ENCODE results near the gene RPS16.

Gene RPS16

GRCh38 chr19:39449116-39449797 lies 13.5 kb upstream of the RPS16 start:
- DNase-seq (ENCODE audit: low read depth) = no peak

GRCh38 chr19:39448271-39448670 lies 12.5 kb upstream of the RPS16 start:
- DNase-seq (ENCODE audit: low read depth) = no peak

DNA sequence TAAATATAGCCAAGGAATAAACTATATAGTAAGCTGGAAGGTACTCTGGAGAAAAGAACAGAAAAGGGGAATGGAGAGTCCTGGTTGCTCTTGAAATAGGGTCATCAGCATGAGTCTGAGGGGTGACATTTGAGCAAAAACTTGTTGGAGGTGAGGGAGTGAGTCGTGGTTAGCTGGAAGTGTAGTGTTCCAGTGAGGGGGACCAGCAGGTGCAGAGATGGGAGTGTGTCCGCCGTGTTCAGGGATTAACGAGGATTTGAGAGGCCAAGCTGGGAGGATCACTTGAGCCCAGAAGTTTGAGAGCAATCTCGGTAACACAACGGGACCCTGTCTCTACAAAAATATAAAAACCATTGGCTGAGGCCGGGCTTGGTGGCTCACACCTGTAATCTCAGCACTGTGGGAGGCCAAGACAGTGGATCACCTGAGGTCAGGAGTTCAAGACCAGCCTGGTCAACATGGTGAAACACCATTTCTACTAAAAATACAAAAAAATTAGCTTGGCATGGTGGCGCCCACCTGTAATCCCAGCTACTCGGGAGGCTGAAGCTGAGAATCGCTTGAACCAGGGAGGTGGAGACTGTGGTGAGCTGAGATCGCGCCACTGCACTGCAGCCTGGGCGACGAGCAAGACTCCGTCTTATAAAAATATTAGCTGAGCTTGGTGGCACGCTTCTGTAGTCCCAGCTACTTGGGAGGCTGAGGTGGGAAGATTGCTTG lies 10.8 kb upstream of the RPS16 start:
- DNase-seq (ENCODE audit: low read depth) = no peak

DNA sequence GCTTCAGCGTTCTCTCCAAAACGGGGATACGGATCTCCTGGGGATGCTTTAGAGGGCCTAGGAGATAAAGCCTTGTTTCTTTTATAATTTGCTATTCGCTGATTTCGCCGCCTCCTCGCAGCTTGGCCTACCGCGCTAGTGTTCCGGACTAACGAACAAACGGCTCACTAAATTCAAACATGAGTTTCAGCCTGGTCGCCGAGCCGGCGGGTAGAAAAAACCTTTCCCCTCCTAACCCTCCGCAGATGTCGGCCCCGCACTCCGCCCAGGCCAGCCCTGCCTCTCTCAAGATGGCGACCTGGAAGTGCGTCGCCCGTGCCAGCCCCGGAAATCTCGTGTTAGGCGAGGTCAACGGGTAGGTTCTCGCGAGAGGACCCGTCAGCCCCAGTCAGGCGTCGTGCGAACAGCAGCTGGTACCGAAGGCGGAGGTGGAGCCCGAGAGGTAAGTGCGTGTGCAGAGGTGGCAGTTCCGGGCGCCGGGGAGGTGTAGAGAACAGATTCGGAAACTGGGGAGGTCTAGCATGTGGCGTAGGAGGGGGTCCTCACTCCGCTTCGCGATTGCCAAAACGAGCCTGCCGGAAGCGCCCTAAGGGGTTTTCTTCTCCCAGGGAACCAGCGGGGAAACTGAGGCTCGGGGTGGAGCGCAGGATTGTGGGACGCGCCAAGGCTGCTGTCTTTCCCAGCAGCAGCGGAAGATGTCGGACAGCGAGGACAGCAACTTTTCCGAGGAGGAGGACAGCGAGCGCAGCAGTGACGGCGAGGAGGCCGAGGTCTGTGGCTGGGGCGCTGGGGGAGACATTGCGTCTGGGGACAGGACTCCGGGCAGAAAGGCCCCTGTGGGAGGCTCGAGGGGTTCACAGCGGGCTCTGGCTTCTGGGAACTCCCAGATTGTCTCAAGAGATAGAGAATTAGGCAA lies 9.7 kb upstream of the RPS16 start, which contains the start of gene SUPT5H:
TSS of gene SUPT5H (plus strand) at position 387 of the 916 bp plus-strand sequence. CDS start at position 696, 309 bp downstream.
- peak; percentile 95 for DNase-seq (ENCODE audit: low read depth)

GRCh38 chr19:39444598-39445195 lies 8.9 kb upstream of the RPS16 start:
- no peak for DNase-seq (ENCODE audit: low read depth)

- no peak for DNase-seq (ENCODE audit: low read depth)
These were observed 2.7 kb upstream of the RPS16 start for GRCh38 chr19:39438270-39438934.

GRCh38 chr19:39436350-39436716 lies 584 bp upstream of the RPS16 start:
- DNase-seq (ENCODE audit: low read depth) = no peak

DNA sequence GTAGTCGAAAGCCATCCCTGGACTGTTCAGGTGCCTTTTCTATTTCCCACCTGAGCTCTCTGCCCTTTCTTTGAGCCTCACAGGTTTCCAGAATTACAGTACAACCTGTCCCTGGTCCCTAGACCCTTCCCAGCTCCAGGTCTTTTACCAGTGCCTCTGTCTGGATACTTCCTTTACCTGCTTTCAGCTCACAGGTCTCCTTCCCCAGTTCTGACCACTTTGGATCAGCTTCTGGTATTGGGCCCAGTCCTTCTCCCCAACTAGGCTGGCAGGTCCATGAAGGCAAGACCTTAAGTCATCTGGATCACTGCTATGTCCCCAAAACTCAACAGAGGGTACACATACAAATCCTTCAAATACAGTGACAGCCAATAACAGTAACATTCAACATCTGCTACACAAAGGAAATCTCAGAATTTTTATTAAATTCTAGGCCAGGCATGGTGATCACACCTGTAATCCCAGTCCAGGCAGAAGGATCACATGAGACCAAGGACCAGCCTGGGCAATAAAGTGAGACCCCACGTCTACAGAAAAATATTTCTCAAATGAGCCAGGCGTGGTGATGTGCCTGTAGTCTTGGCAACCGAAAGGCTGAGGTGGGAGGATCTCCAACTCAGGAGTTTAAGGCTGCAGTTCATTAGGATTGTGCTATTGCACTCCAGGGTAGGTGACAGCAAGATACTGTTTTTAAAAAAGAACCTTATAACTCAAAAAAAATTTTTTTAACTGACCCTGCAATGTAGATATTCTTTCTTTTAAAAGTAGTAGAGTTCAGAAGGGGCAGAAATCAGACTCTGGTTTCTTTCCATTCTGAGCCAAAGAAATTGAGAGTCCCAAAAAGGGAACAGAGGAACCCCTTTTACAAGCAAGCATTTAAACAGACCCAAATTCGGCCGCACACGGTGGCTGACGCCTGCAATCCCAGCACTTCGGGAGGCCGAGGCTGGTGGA lies 1.3 kb downstream of the RPS16 start:
- no peak for DNase-seq (ENCODE audit: low read depth)

- no peak for DNase-seq (ENCODE audit: low read depth)
These were observed 2.2 kb downstream of the RPS16 start for GRCh38 chr19:39433480-39434079.

GRCh38 chr19:39432677-39433025 lies 3.1 kb downstream of the RPS16 start:
- no peak for DNase-seq (ENCODE audit: low read depth)

GRCh38 chr19:39430675-39431593 lies 4.8 kb downstream of the RPS16 start:
- DNase-seq (ENCODE audit: low read depth) = peak; percentile 64

GRCh38 chr19:39428283-39429112 lies 7.3 kb downstream of the RPS16 start:
- no peak for DNase-seq (ENCODE audit: low read depth)

- DNase-seq (ENCODE audit: low read depth) = no peak
These were observed 8.0 kb downstream of the RPS16 start for GRCh38 chr19:39427707-39428106.

GRCh38 chr19:39426170-39426569 lies 9.6 kb downstream of the RPS16 start:
- DNase-seq (ENCODE audit: low read depth) = no peak

GRCh38 chr19:39425744-39426143 lies 10.0 kb downstream of the RPS16 start:
- no peak for DNase-seq (ENCODE audit: low read depth)

GRCh38 chr19:39424934-39425333 lies 10.8 kb downstream of the RPS16 start:
- no peak for DNase-seq (ENCODE audit: low read depth)

DNA sequence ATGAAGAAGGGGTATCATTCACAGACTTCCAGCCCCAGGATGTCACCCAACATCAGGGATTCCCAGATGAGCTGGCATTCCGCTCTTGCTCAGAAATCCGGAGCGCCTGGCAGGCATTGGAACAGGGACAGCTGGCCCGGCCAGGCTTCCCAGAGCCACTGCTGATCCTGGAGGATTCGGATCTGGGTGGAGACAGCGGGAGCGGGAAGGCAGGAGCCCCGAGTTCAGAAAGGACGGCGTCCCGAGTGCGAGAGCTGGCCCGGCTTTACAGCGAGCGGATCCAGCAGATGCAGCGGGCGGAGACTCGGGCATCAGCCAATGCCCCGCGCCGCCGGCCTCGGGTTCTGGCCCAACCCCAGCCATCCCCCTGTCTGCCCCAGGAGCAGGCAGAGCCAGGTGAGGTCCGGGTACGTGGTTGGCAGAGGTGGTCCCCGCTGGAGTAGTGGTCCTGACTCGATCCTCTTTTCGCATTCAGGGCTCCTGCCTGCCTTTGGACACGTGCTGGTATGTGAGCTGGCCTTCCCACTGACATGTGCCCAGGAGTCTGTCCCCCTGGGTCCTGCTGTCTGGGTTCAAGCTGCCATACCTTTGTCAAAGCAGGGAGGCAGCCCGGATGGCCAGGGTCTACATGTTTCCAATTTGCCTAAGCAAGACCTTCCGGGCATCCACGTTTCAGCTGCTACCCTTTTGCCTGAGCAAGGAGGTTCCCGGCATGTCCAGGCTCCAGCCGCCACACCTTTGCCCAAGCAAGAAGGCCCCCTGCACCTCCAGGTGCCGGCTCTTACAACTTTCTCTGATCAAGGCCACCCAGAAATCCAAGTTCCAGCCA lies 12.3 kb downstream of the RPS16 start:
- no peak for DNase-seq (ENCODE audit: low read depth)
